Upper lobe of left lung (tissue), 4 donors: Measurements from ENCODE around the gene GPR146.

Experiments used
- POLR2A ChIP-seq, 4 donors: fragments of 450-650 bp; IDR thresholded peaks; one replicate each; pipeline ENCODE4 v1.5.1; 2016 to 2017; ENCODE audit warnings: antibody characterized with exemption in 4 of 4, mild to moderate bottlenecking in 2 of 4
- POLR2AphosphoS5 ChIP-seq, 2 donors: sonication (generic); formaldehyde crosslinking; IDR thresholded peaks; one replicate each; pipeline ENCODE4 v1.5.1; 2017; ENCODE audit warnings: antibody characterized with exemption in 2 of 2
- TF ChIP-seq, protein P1 (sequence below), 6 experiments: fragments of 450-650 bp in 4 of 6; fragments of 200-600 bp in 2 of 6; sonication (generic) in 2 of 6; IDR thresholded peaks; one replicate each; pipeline ENCODE4 v1.5.1; 2016 to 2019; ENCODE audit warnings: antibody characterized with exemption in 6 of 6

GRCh38 chr7:994592-995308, 49.6 kb upstream of the GPR146 start:
- no peak for TF ChIP-seq POLR2A (IDR thresholded peaks at IDR 0.05)
- TF ChIP-seq, protein P1, sequence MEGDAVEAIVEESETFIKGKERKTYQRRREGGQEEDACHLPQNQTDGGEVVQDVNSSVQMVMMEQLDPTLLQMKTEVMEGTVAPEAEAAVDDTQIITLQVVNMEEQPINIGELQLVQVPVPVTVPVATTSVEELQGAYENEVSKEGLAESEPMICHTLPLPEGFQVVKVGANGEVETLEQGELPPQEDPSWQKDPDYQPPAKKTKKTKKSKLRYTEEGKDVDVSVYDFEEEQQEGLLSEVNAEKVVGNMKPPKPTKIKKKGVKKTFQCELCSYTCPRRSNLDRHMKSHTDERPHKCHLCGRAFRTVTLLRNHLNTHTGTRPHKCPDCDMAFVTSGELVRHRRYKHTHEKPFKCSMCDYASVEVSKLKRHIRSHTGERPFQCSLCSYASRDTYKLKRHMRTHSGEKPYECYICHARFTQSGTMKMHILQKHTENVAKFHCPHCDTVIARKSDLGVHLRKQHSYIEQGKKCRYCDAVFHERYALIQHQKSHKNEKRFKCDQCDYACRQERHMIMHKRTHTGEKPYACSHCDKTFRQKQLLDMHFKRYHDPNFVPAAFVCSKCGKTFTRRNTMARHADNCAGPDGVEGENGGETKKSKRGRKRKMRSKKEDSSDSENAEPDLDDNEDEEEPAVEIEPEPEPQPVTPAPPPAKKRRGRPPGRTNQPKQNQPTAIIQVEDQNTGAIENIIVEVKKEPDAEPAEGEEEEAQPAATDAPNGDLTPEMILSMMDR (IDR thresholded peaks at IDR 0.05) = no peak
- no peak for TF ChIP-seq POLR2AphosphoS5 (IDR thresholded peaks at IDR 0.05)
